GM15510 (cell line): ENCODE results near the gene CCDC13.

Experiments used
- POLR2A ChIP-seq: IDR thresholded peaks from 3 replicates; pipeline ENCODE4 v1.6.1; 2011; ENCODE audit warnings: borderline replicate concordance; ENCODE audit not compliant: insufficient read length; ENCODE audit errors: extremely low read depth

Gene CCDC13

GRCh38 chr3:42772670-42773408 lies at the start of gene CCDC13:
TSS of gene CCDC13 (minus strand) at chr3:42773253. CDS start at chr3:42758345, 14,908 bp downstream.
- TF ChIP-seq POLR2A, result peak; percentile 63

GRCh38 chr3:42822828-42823227 lies 49.8 kb upstream of the CCDC13 start:
- TF ChIP-seq POLR2A, result no peak

GRCh38 chr3:42820746-42821051 lies 47.6 kb upstream of the CCDC13 start:
- no peak for TF ChIP-seq POLR2A

GRCh38 chr3:42819351-42819965 lies 46.4 kb upstream of the CCDC13 start:
- TF ChIP-seq POLR2A, result no peak

- no peak for TF ChIP-seq POLR2A
Observed at GRCh38 chr3:42815826-42816225, 42.8 kb upstream of the CCDC13 start.

GRCh38 chr3:42814914-42815507 lies 42.0 kb upstream of the CCDC13 start:
- no peak for TF ChIP-seq POLR2A

- TF ChIP-seq POLR2A, result no peak
Observed at GRCh38 chr3:42814246-42814645, 41.2 kb upstream of the CCDC13 start.

GRCh38 chr3:42809202-42809601 lies 36.1 kb upstream of the CCDC13 start, which contains the start of gene ACKR2:
TSS of gene ACKR2 (plus strand) at chr3:42809445. CDS start at chr3:42864503, 55,058 bp downstream.
- no peak for TF ChIP-seq POLR2A

- no peak for TF ChIP-seq POLR2A
Observed at GRCh38 chr3:42807929-42808328, 34.9 kb upstream of the CCDC13 start.

GRCh38 chr3:42805141-42805821 lies 32.2 kb upstream of the CCDC13 start:
- no peak for TF ChIP-seq POLR2A

GRCh38 chr3:42804831-42805132 lies 31.7 kb upstream of the CCDC13 start:
- TF ChIP-seq POLR2A, result no peak

- peak; percentile 85 for TF ChIP-seq POLR2A
Observed at GRCh38 chr3:42804106-42804830, 31.2 kb upstream of the CCDC13 start, which contains the start of gene HIGD1A. TSS of gene HIGD1A (minus strand) at chr3:42804490. CDS start at chr3:42794253, 10,237 bp downstream.

- no peak for TF ChIP-seq POLR2A
Observed at GRCh38 chr3:42803414-42804105, 30.5 kb upstream of the CCDC13 start.

GRCh38 chr3:42802876-42803413 lies 29.9 kb upstream of the CCDC13 start:
- TF ChIP-seq POLR2A, result no peak

GRCh38 chr3:42801784-42802183 lies 28.7 kb upstream of the CCDC13 start:
- no peak for TF ChIP-seq POLR2A
